ENCODE results near the gene PRSS21.

GRCh38 chr16:2770057-2770951 lies 46.7 kb upstream of the PRSS21 start:
- TF ChIP-seq CTCF (IDR thresholded peaks at IDR 0.05) (no peak), ZNF423 (CRISPR knock-in tag; IDR thresholded peaks at IDR 0.05) (no peak), MXD4 (CRISPR knock-in tag; IDR thresholded peaks at IDR 0.05; ENCODE audit: borderline replicate concordance) (no peak), ESRRA (CRISPR knock-in tag; IDR thresholded peaks at IDR 0.05; ENCODE audit: borderline replicate concordance) (no peak), CREB1 (CRISPR knock-in tag; IDR thresholded peaks at IDR 0.05) (no peak), GRHL2 (CRISPR knock-in tag; IDR thresholded peaks at IDR 0.05; ENCODE audit: insufficient replicate concordance, severe bottlenecking) (no peak), MYBL2 (CRISPR knock-in tag; IDR thresholded peaks at IDR 0.05) (no peak), ZNF138 (CRISPR knock-in tag; conservative IDR thresholded peaks at IDR 0.05) (no peak)
- TF ChIP-seq, protein P1, sequence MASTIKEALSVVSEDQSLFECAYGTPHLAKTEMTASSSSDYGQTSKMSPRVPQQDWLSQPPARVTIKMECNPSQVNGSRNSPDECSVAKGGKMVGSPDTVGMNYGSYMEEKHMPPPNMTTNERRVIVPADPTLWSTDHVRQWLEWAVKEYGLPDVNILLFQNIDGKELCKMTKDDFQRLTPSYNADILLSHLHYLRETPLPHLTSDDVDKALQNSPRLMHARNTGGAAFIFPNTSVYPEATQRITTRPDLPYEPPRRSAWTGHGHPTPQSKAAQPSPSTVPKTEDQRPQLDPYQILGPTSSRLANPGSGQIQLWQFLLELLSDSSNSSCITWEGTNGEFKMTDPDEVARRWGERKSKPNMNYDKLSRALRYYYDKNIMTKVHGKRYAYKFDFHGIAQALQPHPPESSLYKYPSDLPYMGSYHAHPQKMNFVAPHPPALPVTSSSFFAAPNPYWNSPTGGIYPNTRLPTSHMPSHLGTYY (CRISPR knock-in tag; IDR thresholded peaks at IDR 0.05): no peak
- TF ChIP-seq, protein P2, sequence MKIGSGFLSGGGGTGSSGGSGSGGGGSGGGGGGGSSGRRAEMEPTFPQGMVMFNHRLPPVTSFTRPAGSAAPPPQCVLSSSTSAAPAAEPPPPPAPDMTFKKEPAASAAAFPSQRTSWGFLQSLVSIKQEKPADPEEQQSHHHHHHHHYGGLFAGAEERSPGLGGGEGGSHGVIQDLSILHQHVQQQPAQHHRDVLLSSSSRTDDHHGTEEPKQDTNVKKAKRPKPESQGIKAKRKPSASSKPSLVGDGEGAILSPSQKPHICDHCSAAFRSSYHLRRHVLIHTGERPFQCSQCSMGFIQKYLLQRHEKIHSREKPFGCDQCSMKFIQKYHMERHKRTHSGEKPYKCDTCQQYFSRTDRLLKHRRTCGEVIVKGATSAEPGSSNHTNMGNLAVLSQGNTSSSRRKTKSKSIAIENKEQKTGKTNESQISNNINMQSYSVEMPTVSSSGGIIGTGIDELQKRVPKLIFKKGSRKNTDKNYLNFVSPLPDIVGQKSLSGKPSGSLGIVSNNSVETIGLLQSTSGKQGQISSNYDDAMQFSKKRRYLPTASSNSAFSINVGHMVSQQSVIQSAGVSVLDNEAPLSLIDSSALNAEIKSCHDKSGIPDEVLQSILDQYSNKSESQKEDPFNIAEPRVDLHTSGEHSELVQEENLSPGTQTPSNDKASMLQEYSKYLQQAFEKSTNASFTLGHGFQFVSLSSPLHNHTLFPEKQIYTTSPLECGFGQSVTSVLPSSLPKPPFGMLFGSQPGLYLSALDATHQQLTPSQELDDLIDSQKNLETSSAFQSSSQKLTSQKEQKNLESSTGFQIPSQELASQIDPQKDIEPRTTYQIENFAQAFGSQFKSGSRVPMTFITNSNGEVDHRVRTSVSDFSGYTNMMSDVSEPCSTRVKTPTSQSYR (CRISPR knock-in tag; IDR thresholded peaks at IDR 0.05): no peak
- TF ChIP-seq, protein P3, sequence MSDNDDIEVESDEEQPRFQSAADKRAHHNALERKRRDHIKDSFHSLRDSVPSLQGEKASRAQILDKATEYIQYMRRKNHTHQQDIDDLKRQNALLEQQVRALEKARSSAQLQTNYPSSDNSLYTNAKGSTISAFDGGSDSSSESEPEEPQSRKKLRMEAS (CRISPR knock-in tag; IDR thresholded peaks at IDR 0.05): no peak
- TF ChIP-seq, protein P4, sequence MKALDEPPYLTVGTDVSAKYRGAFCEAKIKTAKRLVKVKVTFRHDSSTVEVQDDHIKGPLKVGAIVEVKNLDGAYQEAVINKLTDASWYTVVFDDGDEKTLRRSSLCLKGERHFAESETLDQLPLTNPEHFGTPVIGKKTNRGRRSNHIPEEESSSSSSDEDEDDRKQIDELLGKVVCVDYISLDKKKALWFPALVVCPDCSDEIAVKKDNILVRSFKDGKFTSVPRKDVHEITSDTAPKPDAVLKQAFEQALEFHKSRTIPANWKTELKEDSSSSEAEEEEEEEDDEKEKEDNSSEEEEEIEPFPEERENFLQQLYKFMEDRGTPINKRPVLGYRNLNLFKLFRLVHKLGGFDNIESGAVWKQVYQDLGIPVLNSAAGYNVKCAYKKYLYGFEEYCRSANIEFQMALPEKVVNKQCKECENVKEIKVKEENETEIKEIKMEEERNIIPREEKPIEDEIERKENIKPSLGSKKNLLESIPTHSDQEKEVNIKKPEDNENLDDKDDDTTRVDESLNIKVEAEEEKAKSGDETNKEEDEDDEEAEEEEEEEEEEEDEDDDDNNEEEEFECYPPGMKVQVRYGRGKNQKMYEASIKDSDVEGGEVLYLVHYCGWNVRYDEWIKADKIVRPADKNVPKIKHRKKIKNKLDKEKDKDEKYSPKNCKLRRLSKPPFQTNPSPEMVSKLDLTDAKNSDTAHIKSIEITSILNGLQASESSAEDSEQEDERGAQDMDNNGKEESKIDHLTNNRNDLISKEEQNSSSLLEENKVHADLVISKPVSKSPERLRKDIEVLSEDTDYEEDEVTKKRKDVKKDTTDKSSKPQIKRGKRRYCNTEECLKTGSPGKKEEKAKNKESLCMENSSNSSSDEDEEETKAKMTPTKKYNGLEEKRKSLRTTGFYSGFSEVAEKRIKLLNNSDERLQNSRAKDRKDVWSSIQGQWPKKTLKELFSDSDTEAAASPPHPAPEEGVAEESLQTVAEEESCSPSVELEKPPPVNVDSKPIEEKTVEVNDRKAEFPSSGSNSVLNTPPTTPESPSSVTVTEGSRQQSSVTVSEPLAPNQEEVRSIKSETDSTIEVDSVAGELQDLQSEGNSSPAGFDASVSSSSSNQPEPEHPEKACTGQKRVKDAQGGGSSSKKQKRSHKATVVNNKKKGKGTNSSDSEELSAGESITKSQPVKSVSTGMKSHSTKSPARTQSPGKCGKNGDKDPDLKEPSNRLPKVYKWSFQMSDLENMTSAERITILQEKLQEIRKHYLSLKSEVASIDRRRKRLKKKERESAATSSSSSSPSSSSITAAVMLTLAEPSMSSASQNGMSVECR (CRISPR knock-in tag; IDR thresholded peaks at IDR 0.05; ENCODE audit: borderline replicate concordance): no peak
- TF ChIP-seq, protein P5, sequence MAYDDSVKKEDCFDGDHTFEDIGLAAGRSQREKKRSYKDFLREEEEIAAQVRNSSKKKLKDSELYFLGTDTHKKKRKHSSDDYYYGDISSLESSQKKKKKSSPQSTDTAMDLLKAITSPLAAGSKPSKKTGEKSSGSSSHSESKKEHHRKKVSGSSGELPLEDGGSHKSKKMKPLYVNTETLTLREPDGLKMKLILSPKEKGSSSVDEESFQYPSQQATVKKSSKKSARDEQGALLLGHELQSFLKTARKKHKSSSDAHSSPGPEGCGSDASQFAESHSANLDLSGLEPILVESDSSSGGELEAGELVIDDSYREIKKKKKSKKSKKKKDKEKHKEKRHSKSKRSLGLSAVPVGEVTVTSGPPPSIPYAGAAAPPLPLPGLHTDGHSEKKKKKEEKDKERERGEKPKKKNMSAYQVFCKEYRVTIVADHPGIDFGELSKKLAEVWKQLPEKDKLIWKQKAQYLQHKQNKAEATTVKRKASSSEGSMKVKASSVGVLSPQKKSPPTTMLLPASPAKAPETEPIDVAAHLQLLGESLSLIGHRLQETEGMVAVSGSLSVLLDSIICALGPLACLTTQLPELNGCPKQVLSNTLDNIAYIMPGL (CRISPR knock-in tag; IDR thresholded peaks at IDR 0.05): no peak

Data from WTC11 (cell line).